ENCODE data around the gene INS.

INS gene

DNA sequence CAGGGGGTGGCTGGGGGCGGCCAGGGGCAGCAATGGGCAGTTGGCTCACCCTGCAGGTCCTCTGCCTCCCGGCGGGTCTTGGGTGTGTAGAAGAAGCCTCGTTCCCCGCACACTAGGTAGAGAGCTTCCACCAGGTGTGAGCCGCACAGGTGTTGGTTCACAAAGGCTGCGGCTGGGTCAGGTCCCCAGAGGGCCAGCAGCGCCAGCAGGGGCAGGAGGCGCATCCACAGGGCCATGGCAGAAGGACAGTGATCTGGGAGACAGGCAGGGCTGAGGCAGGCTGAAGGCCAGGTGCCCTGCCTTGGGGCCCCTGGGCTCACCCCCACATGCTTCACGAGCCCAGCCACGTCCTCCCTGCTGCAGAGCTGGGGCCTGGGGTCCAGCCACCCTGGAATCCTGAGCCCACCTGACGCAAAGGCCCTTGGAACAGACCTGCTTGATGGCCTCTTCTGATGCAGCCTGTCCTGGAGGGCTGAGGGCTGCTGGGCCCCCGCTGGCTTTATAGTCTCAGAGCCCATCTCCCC is at the start of gene INS:
TSS of gene INS (minus strand) at position 474 of the 524 bp plus-strand sequence. CDS start at position 236, 238 bp downstream.
- DNase-seq: no peak

DNA sequence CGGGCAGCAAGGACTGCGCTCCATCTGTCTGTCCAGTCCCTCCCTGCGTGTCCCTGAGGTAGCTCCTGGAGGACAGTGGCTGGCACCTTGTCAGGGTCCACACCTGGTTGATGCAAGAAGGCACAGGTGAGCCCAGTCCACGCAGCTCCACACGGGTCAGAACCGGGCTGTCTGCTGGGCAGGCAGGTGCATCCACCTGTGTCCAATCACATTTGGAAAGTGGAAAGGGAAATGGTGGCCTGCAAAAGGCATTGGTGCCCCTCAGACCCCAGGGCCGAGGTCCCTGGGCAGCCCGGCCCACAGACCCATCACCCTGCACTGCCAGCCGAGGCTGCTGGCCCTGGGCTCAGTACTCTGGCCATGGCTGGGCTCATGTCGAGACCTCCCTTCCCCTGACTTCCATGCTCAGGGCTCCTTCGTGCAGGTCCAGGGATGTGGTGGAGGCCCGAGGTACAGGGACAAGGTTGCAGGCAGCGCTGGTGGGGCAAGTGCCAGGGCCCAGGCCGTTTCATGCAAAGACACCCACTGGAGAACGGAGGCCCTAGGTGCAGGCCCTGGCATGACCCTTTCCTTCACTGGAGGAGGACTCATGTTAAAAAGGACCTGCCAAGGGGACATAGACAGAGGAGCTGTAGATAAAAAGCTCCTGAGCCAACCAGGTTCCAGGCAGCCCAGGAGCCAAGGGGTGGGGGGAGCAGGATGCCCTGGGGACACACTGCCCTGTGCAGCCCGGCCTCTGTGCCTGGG is 49.5 kb upstream of the INS start:
- DNase-seq: no peak

- DNase-seq: no peak
Observed at GRCh38 chr11:2209900-2210321, 48.9 kb upstream of the INS start.

- DNase-seq: no peak
Observed at GRCh38 chr11:2209370-2209801, 48.4 kb upstream of the INS start.

DNA sequence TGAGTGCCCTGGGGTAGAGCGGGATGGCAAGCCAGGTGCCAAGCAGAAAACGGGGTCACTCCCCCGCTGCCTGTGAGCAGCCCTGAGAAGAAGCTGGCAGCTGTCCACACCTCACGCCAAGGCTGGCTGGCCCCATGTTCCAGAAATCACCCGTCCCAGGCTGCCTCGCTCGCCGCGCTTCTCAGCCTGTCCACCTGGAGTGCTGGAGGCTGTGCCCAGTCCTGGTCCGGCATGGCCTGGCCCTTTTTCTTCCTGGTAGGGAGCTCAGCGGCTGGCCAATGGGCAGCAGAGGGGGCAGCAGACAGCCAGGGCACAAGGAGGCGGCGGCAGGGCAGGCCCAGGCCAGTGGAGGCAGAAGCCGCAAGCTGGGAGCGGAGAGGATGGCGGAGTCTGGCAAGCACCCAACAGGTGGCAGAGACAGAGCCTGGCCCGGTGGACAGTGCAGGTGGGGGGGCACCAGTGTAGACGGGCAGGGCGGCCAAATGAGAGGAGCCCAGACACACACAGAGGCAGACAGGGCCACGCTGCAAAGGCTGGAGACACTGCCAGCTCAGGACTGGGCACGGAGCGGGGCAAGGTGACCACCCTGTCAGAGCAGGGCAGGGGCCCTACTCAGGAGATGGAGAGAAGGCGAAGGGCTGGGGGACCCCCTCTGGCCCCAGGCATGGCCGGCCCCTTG is 47.8 kb upstream of the INS start:
- DNase-seq: no peak

- no peak for DNase-seq
Observed at GRCh38 chr11:2207773-2208621, 47.0 kb upstream of the INS start.

DNA sequence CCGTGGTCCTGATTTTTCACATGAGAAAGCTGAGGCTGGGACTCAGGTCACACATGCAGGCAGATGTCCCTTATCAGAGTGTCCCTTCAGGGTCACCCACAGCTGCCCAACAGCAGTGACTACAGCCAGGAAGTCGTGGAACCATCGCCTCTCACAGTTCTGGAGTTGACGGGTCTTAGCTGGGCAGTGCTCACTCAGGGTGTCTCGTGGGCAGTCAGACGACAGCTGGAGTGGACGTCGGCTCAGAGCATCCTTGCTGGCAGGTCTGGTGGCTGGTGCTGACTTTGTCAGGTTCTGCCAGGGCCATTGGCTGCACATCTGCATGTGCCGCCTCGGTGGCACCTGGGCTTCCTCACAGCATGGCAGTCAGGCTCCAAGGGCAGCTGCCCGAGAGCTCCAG is 46.2 kb upstream of the INS start:
- no peak for DNase-seq

GRCh38 chr11:2205981-2206690 is 45.1 kb upstream of the INS start:
- no peak for DNase-seq

DNA sequence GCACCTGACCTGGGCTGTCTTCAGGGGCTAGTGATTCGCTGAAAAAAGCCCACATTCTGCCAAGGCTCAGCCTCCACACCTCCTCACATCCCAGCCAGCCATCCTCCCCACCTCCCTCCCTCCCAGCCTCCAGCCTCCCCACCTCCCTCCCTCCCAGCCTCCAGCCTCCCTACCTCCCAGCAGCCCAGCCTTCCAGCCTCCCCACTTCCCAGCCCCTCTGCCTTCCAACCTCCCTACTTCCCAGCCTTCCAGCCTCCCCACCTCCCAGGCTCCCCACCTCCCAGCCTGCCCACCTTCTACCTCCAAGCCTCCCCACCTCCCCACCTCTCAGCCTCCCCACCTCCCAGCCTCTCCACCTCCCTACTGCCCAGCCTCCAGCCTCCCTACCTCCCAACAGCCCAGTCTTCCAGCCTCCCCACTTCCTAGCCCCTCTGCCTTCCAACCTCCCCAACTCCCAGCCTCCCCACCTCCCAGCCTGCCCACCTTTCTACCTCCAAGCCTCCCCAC is 44.3 kb upstream of the INS start:
- no peak for DNase-seq

DNA sequence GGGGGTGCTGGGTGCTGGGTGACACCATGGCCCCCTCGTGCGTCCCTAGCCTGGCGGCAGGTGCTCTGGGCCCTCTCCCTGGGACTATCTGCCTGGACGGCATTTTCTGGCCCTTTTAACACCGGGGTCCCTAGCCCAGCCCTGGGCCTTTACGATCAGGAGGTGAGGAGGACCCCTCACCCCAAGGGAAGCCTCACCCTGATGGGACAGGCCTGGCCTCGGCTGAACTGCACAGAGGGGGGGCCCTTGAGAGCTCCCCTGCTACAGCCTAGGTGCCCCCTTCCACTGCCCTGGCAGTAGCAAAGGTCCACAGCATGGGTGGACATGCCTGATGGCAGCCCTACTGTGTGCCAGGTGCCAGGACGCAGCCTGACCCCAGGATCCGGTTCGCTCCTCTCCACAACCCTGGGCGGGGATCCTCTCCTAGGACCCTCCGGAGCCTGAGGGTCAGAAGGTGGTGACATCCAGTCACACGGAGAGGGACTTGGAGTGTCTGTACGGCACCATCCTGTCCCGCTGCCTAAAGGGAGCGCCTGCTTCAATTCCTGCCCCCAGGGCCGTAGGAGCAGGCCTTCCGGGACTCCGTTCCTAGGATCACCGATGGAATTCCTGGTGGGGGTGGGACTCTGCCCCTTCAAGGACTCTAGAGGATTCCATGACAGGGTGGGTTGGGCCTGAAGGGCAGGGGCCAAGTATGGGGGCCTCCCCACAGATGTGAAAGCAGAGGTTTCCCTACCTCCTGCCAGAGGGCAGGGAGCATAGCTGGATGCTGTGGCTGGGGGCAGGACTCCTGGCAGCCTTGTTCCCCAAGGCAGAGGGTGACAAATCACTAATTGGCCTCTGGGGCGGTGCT is 43.6 kb upstream of the INS start:
- DNase-seq: no peak

DNA sequence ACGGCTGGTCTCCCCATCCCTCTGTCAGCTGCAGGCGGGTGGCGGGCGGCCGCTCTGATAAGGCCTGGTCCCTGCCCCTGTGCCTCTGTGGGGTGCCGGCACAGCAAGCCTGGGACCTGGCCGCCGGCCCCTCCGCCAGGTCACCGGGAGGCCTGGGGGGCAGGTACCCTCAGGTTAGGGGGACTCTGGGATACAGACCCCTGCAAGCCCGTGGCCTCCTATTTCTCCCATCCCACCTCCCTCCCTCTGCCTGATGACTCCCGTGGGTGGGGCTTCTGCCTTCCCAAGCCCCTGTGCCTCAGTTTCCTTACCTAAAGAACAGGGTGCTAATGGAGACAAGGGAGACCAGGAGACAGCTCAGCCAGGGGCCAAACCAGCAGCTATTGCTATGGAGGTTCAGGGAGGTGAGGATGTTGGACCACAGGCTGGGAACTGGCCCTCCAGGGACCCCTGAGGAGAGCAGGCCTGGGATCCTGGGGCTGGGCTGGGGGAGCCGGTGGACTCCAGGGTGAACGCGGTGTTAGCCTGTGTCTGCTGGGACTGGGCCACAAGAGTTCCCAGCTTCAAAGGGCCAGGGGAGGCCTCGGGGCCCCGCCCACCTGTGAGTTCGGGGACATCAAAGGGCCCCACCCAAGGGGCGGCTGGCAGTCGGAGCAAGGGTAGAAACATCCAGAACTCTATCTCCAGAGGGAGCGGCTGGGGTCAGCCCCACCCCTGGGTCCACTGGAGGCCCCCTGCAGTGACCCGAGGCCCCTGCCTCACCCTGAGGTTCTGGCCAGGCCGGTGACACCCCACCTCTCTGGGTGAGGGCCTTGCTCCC is 42.6 kb upstream of the INS start:
- no peak for DNase-seq

DNA sequence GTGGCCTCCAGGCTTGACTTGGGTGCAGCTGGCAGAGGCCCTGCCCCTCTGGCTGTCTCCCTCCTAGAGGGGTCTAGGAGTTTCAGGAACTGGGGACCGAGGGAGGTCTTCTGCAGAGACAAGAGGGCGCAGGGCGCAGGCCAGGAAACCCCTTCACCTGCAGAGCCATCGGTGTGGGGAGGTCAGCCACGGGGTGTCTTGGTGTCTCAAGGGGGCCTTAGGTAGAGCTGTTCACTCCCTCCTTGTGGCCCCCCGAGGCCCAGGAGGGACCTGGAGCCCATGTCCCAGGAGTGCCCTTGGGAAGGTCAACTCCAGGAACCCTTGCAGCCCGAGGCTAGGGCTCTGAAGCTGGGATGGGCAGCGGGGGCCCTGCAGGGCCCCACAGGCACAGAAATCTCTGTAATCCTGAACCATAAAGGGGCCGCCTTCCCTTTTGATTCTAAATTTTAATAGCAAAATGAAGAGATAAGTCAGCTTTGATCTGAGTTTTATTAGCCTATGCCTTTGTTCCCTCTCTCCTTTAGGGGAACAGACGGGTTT is 42.0 kb upstream of the INS start:
- no peak for DNase-seq

GRCh38 chr11:2202071-2202899 is 41.3 kb upstream of the INS start:
- no peak for DNase-seq

- DNase-seq: no peak
Observed at GRCh38 chr11:2201542-2201941, 40.5 kb upstream of the INS start.

DNA sequence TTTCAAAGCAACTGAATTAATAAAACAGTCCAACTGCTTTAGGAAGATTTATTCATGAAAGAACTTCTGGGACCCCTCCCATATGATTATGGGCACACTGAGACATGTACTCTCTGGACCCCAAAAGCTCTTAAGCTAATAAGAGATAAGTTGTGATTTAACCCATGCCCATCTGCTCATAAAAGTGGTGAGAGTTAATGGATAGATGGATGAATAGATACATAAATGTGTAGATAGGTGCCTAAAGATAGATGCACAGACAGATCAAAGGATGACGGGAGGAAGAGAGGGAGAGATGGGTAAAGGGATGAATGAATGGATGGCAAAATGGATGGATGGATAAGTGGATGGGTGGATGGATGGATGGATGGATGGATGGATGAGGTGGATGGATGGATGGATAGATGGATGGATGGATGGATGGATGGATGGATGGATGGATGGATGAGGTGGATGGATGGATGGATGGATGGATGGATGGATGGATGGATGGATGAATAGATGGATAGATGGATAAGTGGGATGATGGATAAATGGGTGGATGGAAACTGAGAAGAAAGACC is 40.0 kb upstream of the INS start:
- no peak for DNase-seq

DNA sequence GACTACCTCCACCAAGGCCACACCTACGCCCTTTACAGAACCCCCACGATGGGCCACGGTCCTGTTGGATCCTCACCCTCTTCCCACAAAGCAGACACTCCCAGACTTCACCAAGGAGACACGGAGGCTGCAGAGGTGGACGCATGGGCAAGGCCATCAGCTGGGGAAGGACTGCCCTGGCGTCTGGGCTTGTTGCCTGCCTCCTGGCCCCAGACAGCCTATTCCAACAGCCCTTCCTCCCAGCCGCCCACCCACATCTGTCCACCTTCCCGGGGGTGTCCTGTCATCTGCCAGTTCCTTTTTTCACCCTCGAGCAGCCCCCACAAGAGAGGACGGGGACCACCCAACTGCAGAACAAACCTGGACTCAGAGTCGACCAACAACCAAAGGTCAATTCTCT is 39.5 kb upstream of the INS start:
- DNase-seq: no peak

GRCh38 chr11:2199466-2200341 is 38.7 kb upstream of the INS start:
- no peak for DNase-seq
